ENCODE results near the gene NBAS.
"Not testable (repeated sequence)": the region's sequence is repeated elsewhere in the genome, so short reads cannot be mapped to it uniquely, and the experiment has no call there.

The NBAS gene

GRCh38 chr2:15510552-15510951 is 50.6 kb downstream of the NBAS start:
- no peak for DNase-seq (ENCODE audit: low read depth)
- TF ChIP-seq, protein P1, sequence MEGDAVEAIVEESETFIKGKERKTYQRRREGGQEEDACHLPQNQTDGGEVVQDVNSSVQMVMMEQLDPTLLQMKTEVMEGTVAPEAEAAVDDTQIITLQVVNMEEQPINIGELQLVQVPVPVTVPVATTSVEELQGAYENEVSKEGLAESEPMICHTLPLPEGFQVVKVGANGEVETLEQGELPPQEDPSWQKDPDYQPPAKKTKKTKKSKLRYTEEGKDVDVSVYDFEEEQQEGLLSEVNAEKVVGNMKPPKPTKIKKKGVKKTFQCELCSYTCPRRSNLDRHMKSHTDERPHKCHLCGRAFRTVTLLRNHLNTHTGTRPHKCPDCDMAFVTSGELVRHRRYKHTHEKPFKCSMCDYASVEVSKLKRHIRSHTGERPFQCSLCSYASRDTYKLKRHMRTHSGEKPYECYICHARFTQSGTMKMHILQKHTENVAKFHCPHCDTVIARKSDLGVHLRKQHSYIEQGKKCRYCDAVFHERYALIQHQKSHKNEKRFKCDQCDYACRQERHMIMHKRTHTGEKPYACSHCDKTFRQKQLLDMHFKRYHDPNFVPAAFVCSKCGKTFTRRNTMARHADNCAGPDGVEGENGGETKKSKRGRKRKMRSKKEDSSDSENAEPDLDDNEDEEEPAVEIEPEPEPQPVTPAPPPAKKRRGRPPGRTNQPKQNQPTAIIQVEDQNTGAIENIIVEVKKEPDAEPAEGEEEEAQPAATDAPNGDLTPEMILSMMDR (IDR thresholded peaks at IDR 0.05; ENCODE audit: control insufficient read depth, extremely low read depth, insufficient read depth), result no peak
- H3K4me3 ChIP-seq (ENCODE audit: low read depth, low read length), result no peak overlapping the region

DNA sequence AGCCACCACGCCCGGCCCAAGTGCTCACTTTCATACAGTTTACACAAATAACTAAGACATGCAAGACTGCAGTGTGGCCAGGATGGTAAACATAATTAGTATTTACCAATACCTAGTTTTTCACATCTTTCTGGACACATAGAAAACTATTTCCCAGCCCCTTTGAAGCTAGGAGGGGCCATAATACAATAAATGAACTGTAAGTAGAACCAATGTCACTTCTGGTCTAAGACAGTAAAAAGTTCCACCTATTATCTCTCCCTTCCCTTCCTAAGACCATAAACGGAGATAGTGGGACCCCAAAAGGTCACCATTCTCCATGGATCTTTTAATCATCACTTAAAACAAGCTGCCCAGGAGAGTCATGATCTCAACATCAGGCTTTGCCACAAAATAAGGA is 51.0 kb downstream of the NBAS start:
- no peak overlapping the region for H3K4me3 ChIP-seq (ENCODE audit: low read depth, low read length)
- DNase-seq (ENCODE audit: low read depth), result no peak
- TF ChIP-seq, protein P1 (IDR thresholded peaks at IDR 0.05; ENCODE audit: control insufficient read depth, extremely low read depth, insufficient read depth), result no peak

DNA sequence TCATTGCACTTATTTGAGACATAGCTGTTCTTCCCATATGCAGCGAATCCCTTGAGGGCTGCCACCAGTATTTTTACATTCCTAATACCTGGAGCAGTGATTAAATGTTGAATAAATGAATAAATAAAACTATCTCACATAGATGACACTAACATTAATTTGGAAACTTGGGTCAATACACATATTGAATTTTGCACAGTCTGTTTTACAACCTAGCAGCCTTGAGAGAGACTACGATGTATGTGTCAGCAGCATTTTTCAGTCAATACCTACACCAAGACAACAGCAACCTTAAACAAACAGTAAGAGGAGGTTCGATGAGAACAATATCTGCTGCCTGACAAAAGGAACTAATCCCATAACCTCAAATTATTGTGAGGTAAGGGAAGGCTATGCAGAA is 53.4 kb downstream of the NBAS start:
- DNase-seq (ENCODE audit: low read depth), result no peak
- no peak overlapping the region for H3K4me3 ChIP-seq (ENCODE audit: low read depth, low read length)
- TF ChIP-seq, protein P1 (IDR thresholded peaks at IDR 0.05; ENCODE audit: control insufficient read depth, extremely low read depth, insufficient read depth), result no peak

DNA sequence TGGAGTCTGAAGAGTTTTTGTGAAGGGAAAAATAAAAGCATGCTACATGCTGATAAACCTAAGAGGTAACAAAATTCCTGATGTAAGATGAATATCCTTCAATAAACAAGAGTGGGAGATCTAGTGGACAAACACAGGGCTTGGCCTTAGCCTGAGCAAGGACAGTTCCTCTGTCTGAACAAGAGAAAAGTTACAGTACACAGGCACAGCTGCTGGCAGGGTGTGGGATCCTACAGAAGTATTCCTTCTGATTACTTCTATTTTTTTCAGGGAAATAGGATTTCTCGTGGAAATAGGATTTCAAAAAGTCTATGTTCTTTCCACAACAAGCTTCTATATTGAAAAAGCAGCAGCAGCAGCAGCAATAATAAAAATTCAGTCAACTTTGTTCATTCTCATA is 54.1 kb downstream of the NBAS start:
- TF ChIP-seq, protein P1 (IDR thresholded peaks at IDR 0.05; ENCODE audit: control insufficient read depth, extremely low read depth, insufficient read depth), result no peak
- H3K4me3 ChIP-seq (ENCODE audit: low read depth, low read length), result no peak overlapping the region
- DNase-seq (ENCODE audit: low read depth), result no peak

DNA sequence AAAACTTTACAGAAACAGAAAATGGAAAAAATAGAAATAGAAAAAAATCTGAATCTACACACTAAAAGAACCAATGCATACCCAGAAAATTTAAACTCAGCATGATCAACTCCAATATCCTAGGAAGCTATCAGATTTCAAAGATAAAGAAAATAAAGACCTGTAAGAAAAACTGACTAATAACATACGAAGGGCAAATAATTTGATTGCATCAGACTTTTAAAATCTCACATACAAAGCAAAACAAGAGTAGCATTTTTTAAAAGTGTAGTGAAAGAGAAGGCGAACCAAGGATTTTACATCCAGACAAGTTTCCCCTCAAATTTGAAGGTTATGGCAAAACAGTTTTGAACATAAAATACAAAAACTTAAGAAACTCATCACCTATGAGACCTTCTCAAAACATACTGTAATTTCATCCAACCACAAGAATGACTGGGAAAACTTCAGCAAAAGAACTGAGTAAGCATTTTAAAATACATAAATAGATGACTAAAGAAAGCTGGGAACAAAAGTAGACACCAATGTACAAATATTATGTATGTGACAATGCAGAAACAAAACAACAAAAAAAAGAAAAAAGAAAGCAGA is 54.8 kb downstream of the NBAS start:
- DNase-seq (ENCODE audit: low read depth), result no peak
- TF ChIP-seq, protein P1 (IDR thresholded peaks at IDR 0.05; ENCODE audit: control insufficient read depth, extremely low read depth, insufficient read depth), result no peak

DNA sequence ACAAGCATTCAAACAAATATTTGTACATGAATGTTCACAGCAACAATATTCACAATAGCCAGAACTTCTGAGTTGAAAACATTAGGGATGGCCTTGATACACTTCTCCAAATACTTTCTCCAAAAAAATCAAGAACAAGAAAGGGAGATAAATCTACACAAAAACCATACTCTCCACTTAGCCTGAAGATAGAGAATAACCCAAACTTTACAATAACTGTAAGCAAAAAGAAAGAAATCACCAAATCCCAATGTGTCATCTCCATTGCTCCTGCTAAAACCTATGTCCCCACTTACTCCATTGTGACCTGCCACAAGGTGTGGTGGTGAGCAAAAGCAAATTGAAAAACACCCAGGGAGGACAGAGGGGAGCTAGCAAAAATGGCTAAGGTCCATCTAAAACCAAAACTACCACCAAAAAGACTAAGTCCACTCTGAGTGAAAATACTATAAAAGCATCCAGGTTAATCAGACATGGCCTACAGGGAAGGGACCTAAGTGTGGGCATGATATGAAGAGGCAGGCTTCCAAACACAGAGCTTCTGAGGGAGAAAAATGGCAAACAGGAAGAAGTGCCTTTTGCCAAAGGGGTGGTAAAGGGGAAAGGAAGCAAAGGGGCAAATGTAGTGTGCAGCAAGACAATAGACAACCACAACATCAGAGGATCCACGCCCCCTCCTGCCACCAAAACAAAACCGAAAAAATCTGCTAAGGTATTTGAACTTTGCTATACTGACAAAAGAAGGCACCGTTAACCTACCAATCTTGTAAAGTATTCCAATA is 56.1 kb downstream of the NBAS start:
- TF ChIP-seq, protein P1 (IDR thresholded peaks at IDR 0.05; ENCODE audit: control insufficient read depth, extremely low read depth, insufficient read depth), result no peak
- no peak for DNase-seq (ENCODE audit: low read depth)
- no peak overlapping the region for H3K4me3 ChIP-seq (ENCODE audit: low read depth, low read length)

More for the DNA sequence above, 54.8 kb downstream of the NBAS start:
- no peak overlapping the region for H3K4me3 ChIP-seq (ENCODE audit: low read depth, low read length)

DNA sequence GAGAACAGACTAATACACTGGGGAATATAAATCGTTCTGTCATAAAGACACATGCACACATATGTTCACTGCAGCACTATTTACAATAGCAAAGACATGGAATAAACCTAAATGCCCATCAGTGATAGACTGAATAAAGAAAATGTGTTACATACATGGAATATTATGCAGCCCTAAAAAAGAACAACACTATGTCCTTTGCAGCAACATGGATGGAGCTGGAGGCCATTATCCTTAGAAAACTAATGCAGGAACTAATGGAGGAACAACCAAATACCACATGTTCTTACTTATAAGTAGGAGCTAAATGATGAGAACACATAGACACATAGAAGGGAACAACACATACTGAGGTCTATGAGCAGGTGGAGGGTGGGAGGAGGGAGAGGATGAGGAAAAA is 61.9 kb downstream of the NBAS start:
- not testable (repeated sequence) for DNase-seq (ENCODE audit: low read depth); H3K4me3 ChIP-seq (ENCODE audit: low read depth, low read length)
